C4-2B (cell line): ENCODE results near the gene MCM6.
"Not testable (repeated sequence)": the region's sequence is repeated elsewhere in the genome, so short reads cannot be mapped to it uniquely, and the experiment has no call there.

Experiments used
- CTCF ChIP-seq: fragments of 450-650 bp; conservative IDR thresholded peaks from 2 replicates; pipeline ENCODE4 v1.5.1; 2017; ENCODE audit warnings: mild to moderate bottlenecking
- ZFX ChIP-seq: fragments of 450-650 bp; IDR thresholded peaks from 2 replicates; pipeline ENCODE4 v1.6.1; 2017

GRCh38 chr2:135807874-135808273, 68.4 kb downstream of the MCM6 start:
- TF ChIP-seq CTCF, ZFX: not testable (repeated sequence)
